ENCODE measurements around the gene ERFL.

DNA sequence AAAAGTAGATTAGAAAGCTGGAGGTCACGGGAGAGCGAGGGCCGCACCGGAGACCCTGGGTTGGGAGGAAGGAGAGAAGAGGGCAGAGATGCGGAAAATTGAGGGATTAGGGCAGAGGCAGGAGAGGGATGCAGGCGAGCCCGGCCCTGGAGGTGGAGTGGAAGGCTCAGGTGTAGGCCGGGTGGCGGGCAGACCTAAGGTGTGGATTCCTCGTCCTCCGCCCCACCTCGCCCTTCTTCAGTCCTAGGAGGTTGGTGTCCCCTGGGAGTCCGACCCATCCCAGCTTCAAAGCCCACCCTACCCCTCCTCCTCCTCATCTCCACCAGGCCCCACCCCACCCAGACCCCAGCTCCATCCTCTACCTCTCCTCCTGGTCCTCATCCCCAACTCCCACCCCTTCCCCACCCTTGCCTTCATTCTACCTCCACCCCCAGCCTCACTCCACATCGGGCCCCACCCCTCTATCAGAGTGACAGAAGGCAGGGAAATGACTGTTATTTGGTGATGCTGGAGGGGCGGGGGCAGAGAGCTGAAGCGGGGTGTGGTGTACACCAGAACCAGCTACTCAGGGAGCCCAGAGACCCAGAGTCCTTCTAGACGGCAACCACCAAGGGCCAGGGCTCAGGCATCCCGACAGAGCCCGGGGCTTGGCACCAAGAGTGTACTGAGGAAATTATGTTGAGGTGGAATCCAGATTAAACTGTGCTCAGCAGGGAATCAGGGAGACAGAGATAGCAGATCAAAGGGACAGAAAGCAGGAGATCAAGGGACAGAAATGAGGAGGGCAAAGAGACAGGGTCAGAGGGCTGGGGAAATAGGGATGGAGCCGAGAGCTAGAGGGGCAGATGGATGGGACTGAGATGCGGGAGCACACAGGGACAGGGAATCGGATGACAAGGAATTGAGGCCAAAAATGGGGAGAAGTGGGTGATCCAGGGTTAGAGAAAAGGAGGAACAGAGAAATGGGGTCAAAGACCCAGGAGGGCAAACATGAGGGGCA, 6.4 kb downstream of the ERFL start:
- TF ChIP-seq POLR2AphosphoS5 (IDR thresholded peaks at IDR 0.05; ENCODE audit: insufficient read depth in 1 of 2, low read depth in 1 of 2) (no peak), POLR2A (IDR thresholded peaks at IDR 0.05) (no peak)
- TF ChIP-seq, protein P1, sequence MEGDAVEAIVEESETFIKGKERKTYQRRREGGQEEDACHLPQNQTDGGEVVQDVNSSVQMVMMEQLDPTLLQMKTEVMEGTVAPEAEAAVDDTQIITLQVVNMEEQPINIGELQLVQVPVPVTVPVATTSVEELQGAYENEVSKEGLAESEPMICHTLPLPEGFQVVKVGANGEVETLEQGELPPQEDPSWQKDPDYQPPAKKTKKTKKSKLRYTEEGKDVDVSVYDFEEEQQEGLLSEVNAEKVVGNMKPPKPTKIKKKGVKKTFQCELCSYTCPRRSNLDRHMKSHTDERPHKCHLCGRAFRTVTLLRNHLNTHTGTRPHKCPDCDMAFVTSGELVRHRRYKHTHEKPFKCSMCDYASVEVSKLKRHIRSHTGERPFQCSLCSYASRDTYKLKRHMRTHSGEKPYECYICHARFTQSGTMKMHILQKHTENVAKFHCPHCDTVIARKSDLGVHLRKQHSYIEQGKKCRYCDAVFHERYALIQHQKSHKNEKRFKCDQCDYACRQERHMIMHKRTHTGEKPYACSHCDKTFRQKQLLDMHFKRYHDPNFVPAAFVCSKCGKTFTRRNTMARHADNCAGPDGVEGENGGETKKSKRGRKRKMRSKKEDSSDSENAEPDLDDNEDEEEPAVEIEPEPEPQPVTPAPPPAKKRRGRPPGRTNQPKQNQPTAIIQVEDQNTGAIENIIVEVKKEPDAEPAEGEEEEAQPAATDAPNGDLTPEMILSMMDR (IDR thresholded peaks at IDR 0.05): no peak
